T-helper 9 cell (primary cell): ENCODE results near the gene BARHL2.
A peak's percentile ranks its signal among the peaks of the same experiment; 100 is the strongest.

Experiments
- DNase-seq: peaks from one replicate; pipeline ENCODE4 v3.0.0-alpha.2; 2020

BARHL2 gene

DNA sequence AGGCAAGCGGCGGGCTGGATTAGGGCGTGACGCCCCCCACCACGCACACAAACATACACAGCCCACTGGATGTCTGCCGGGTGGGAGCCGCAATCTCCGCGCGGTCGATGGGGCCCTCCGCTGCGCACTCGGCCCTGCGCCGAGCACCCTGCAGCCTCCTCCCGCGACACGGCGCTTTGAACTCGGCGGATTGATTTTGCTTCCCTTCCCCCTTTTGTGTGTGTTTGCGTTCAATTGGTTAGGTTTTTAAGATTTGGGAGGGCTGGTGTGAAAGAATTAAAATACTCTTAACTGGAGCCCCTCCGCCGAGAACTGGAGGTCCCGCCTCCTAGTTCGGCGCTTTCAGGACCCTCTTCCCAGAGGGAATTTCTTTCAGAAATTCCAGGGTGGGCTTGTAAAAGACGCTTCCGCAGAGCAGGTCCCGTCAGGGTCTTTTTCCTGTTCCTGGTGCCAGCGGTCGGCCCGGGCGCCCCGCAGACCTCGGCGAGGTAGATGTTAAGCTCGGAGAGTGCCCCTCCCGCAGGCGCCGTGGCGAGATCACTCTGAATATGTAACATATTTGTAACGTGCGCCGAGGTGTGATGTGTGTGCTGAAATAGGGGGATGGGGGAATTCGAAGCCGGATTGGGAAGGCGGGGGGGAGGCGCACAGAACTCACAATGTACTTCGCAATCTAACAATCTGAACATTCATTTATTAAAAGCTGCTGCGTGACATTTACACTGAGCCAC, 8.0 kb upstream of the BARHL2 start:
- no peak for DNase-seq

DNA sequence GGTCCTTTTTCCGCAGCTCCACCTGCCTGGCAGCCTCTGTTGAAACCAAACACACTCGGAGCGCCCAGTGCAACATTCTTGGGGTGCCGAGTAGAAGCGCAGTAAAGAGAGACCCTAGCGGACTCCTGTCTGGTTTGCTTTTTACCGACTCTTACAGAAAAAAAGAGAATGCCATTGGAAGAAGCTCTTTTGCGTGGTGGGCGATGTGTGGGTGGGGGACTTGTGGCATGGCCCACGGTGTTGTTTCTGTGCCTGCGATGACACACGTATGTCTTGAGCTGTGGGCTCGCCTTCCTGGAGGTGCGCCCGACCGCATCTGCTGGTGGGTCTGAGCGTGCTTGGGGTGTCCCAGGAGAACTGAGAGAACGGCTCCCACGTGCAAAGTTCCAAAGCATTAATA, 7.3 kb upstream of the BARHL2 start:
- DNase-seq = no peak

GRCh38 chr1:90723590-90724108, 6.5 kb upstream of the BARHL2 start:
- no peak for DNase-seq

GRCh38 chr1:90722874-90723589, 5.9 kb upstream of the BARHL2 start:
- no peak for DNase-seq

DNA sequence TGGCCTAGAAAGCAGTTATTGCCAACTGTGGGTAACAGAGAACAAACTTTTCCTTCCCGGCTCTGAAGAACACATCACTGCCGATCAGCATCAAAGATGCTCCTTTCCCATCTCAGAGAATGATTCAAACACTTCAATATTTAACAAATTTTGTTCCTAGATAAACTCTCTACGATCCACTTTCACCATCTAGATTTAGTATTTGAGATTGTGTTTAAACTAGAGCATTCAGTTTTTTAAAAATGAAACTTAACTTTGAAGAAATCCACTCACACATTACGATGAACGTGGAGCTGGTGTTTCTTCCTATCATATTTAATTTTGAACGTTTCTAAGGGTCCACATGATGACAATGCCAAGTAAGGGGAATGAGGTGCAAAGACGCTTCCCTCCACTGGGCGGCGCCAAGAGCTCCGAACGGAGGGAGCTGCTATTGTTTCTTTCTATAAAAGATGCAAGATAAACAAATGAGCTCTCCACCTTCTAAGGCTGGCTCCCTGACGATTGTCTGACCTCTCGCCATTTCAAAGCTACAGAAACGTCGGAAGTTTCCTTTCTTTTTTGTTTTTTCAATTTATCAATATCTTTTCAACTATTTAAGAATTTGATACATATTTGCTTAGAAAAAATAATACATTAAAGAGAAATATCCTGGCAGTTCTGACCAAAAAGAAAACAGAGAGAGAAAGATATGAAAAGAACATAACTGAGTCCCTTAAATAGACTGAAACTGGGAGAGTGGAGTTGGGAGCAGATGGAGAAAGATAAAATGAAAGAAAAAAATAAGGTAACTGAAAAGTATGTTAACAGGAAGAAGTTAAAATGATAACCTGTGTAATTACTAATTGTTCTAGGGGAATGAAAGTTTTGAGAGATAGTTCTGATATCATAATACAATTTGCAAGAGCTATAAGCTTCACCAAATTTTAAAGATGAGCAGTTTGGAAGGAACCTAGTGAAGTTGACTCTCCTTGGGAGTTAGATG, 4.4 kb upstream of the BARHL2 start:
- DNase-seq = peak; percentile 37

- no peak for DNase-seq
These were observed 3.1 kb upstream of the BARHL2 start for GRCh38 chr1:90720145-90720636.

DNA sequence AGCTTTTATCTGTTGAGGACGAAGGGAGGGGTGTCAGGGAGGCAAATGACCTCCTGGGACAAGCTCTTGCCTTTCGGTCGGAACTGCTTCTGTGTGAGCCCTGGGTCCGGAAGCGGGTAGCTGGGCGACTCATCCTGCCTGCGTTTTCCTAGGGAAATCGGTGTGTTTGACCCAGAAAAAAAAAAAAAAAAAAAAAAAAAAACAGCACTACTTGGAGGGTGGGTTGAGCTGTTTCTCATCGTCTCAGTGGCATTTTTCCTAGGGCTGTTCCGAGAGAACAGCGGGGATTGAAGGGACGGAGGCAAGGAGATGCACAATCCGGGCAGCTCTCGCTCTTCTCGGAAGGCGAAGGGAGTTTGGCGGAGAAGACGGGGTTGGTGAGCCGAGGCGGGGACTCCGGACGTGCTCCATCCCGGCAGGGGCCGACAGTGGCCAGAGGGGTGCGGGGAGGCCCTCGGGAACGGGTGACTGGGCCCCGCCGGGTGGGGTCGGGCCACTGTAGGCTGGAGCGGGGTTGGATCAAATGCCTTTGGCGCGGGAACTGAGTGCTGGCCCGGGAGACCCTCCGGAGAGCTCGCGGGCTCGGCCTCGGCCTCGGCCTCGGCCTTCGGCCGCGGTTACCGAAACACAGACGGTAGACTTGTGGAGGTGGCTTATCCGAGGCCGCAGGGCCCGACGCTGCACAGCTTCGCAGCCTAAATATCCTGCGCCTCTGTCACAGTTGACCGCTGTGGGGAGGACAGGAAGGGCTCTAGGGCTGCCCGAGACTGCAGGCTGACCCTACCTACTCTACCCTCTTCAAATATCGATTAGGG, 2.4 kb upstream of the BARHL2 start:
- no peak for DNase-seq

DNA sequence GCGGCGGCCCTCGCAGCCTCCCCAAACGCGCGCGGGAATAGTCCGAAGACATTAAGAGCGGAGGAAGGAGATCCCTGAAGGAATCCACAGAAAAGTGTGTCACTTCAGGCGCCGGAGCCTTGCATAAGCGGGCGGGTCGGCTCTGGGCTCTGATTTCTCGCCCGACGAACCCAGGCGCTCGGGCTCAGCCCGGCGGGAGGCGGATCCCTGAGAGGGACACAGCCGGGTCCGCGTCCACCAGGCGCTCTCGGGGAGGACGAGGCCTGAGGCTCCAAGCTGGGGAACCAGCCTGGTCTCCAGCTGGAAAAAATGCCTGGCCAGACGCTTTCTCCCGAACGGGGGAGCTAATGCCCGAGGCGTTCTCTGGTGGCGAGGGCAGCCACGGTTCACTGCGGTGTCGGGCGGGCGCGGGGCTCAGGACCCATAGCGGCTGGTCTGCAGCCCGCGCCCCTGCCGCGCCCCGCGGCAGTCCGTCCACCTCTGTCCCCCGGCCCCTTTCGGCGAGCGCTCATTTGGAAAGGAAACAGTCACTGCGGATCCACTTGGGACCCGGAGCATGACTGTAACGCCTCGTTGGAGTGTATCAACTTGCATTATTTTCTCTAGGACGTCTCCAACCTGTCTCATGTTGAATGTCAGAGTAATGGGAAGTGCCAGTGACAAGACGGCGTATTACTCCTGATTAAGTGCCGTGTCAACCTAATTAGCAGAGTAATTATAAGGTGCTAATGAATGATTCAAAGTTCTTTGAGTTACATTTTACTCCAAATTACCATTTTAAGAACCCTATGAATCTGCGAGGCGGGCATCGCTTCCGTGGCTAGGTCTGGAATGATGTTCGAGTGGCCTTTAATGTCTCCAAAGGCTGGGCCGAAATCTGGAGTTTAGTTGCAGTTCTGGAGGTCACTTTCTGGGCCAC, 1.6 kb upstream of the BARHL2 start:
- DNase-seq = no peak

DNA sequence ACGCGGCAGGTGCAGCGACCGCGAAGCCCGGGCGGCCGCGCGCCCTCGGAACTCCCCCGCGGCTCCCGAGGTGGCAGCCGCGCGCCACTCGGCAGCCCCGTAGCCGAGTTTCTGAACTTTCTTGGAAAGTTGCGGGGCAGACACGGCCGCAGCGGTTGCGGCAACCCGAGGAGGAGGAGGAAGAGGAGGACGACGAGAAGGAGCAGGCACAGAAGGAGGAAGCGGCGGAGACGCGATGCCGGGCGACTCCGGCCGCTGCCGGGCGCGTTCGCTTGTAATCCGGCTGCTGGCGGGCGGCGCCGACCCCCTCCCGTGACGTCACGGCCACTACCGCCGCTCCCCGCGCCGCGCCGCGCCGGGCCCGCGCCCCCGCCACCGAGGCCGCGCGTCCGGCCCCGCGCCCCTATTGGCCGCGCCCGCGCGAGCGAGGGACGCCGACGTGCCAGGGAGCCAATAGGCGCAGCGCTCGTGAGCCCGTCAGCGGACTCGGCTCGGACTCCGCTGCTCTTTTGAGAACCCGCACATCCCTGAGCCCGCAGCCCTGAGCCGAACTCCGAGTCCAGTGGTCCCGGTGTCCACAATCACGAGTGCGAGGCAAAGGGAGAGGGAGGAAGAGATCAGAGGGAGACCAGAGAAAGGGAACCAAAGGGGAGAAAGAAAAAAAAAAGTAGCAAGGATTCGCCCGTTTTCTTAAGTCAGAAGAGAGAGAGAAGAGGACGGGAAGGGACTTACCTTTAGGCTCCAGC, 736 bp upstream of the BARHL2 start:
- no peak for DNase-seq

GRCh38 chr1:90717356-90717664, 208 bp upstream of the BARHL2 start:
- DNase-seq = no peak

GRCh38 chr1:90716243-90716551, 905 bp downstream of the BARHL2 start:
- no peak for DNase-seq

DNA sequence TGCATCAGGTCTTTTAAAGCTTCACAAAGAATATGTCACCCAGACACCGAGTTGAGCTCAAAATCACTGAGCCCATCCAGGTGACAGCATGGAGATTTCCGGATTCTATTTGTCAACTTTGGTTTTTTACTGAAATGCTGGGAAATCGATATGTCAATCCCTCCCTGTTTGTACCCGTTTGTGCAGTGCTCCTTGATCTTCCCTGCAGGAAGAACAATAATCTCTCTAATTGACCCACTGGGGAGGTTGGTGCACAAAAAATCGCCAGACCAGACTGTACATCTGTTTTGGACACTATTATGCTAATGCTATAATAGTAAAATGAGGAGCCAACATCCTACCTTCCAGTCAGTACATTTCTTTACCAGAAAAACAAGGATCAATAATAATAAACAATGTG, 1.8 kb downstream of the BARHL2 start:
- no peak for DNase-seq

GRCh38 chr1:90714521-90714951, 2.6 kb downstream of the BARHL2 start:
- no peak for DNase-seq

DNA sequence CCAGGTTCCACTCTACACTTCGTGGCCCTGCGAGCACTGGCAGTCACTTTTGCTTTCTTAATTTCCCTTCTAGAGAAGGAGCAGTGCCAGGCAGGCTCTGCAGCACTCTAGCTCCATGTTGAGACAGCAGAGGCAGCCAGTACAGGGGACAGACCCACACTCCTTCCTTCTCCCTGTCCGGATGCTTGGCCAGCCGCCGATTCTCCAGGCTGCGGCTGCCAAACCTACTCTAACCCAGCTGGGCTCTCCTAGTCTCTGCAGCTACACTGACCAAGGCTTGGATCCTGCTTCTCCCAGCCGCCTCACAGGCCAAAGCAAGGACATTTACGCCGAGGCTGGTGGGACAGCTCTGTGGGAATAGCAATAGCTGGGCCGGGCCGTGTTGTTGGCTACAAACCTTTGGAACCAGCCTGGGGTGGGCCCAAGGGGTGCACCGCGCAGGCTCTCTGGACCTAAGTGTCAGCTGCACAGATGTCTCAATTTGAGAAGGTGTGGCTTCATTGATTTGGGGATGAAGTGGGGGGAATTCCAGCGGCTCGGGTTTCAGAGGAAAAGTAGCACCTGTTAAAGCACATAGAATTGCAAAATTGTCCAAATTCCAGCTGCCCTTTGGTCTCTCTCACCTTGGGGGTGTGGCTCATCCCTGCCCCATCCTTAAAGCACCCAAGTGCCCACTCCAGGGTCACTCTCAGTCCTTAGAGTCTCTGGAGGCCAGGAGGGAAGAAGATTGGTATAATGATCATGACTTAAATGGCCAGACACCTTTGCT, 3.2 kb downstream of the BARHL2 start:
- DNase-seq = no peak

DNA sequence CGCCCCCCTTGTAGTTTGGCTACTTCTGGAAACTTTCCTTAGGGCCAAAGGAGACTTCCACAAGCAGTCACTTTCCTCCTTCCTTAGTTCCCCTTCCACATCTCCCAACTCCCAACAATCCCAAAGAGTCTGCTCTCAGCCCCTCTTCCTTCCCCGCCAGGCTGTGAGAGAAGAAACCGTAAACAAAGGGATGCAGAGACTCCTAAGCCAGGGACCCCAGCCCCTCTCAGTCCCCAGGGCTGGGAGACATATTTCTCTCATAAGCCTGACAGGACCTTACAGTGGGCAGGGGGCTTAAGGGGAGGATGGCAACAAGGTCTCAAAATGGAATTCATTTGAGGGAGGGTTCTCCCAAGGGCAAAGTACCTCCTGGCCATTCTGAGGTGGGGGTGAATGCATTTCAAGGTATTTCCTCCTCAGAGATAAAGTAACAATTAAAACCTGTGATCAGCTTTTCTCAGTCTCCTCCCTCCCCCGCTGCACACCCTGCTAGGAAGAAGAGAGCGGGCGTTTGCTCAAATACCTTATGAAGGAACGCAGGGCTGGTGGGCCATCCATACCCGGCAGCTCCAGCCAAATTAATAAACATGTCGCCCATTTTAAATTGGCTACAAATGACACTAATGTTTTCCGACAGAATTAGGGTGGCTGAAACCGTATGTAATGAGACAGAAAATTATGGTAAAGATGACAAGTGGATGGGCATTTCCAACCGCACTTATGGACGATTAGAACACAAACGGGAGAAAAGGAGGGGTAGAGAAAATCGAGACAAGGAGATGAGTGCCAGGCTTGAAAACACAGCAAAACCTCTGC, 4.0 kb downstream of the BARHL2 start:
- no peak for DNase-seq

GRCh38 chr1:90712153-90712856, 4.8 kb downstream of the BARHL2 start:
- no peak for DNase-seq

GRCh38 chr1:90711696-90712095, 5.4 kb downstream of the BARHL2 start:
- no peak for DNase-seq
